Measurements from ENCODE around the gene TGFB1I1. TPM values are rescaled to one million over a fixed set of nuclear protein-coding genes. Genes with fewer than 3 reads are reported as not detected.

Gene TGFB1I1
- total and polyA plus RNA-seq, 2 donors (not counting 1 experiment from before 2014, with no cell fraction given): 0.16 to 4.0 TPM

GRCh38 chr16:31489616-31490584 is 17.9 kb downstream of the TGFB1I1 start:
- Histone ChIP-seq H3K4me2 (replicated peaks; ENCODE audit: low read depth, low read length, poor library complexity, severe bottlenecking) (no peak overlapping the region), H3K27me3 (replicated peaks in 1 of 4; ENCODE audit: control extremely low read depth in 1 of 4, control insufficient read depth in 3 of 4, insufficient read depth in 4 of 4, low read length in 3 of 4) (peaks cover 0 to 12% (median 4%) of the 10 kb centered on the region in 4 experiments), H4K20me1 (ENCODE audit: control insufficient read depth, insufficient read depth, low read length, poor library complexity, severe bottlenecking) (peaks cover 6% of the 10 kb centered on the region), H3K4me1 (ENCODE audit: control insufficient read depth in 2 of 2, insufficient read depth in 2 of 2, low read length in 2 of 2) (peaks cover 10 to 16% of the 10 kb centered on the region in 2 donors), H3K27ac (ENCODE audit: low read length in 2 of 2) (no peak overlapping the region), H3K9ac (ENCODE audit: low read length) (no peak overlapping the region), H2AFZ (ENCODE audit: insufficient read depth, low read depth, low read length, poor library complexity, severe bottlenecking) (no peak overlapping the region), H3K36me3 (replicated peaks in 1 of 2; ENCODE audit: control extremely low read depth in 1 of 2, control insufficient read depth in 1 of 2, extremely low read depth in 1 of 2, insufficient read depth in 2 of 2, low read length in 1 of 2) (peaks cover 0 to 23% of the 10 kb centered on the region in 2 experiments), H3K4me3 (ENCODE audit: control extremely low read depth in 1 of 5, extremely low read depth in 1 of 5, insufficient read depth in 1 of 5, low read depth in 2 of 5, low read length in 4 of 5) (no peak overlapping the region), H3K79me2 (ENCODE audit: control insufficient read depth, insufficient read depth, low read length) (no peaks in the 10 kb centered on the region), H3K9me3 (ENCODE audit: control extremely low read depth in 1 of 3, control insufficient read depth in 2 of 3, insufficient read depth in 1 of 3, low read length in 2 of 3) (peaks cover 0 to 5% (median 0%) of the 10 kb centered on the region in 3 donors)
- ChIA-PET POLR2A (interaction anchor here (0.6 to 2.1 kb wide), 2 partner anchors 13 to 449 kb away, joined by 3 to 6 read pairs; no protein-coding TSS in a partner anchor), CTCF (interaction anchor here (0.6 kb wide), 1 partner anchor 376 kb away, joined by 3 read pairs; no protein-coding TSS in a partner anchor)
- H3K4me1 Mint-ChIP-seq: peaks cover 12% of the 10 kb centered on the region
- peak overlapping the region; percentile 52 for H3K4me3 Mint-ChIP-seq
- peak overlapping the region; percentile 52 for H3K27ac Mint-ChIP-seq
- H3K9me3 Mint-ChIP-seq (ENCODE audit: insufficient read depth): no peaks in the 10 kb centered on the region
- TF ChIP-seq EZH2 (IDR thresholded peaks at IDR 0.05; ENCODE audit: borderline replicate concordance, insufficient read depth, low read depth, low read length, poor library complexity, severe bottlenecking) (no peak), CTCF (IDR thresholded peaks at IDR 0.05) (no peak)
- ATAC-seq (ENCODE audit: low read depth) (no peak), DNase-seq (no peak)
- H3K27me3 Mint-ChIP-seq: peaks cover 3% of the 10 kb centered on the region
- intact Hi-C loops (cut with micrococcal nuclease): no loop called here
- 94% methylated on average over 21 of the region's 22 CpGs for WGBS (ENCODE audit: insufficient coverage)
